Thyroid gland (tissue), 4 donors: ENCODE data around the gene ARL3.

Experiments
- CTCF ChIP-seq, 6 experiments: fragments of 200-600 bp in 3 of 6; fragments of 450-650 bp in 3 of 6; sonication (generic) in 3 of 6; IDR thresholded peaks; one replicate each; pipeline ENCODE4 v1.5.1; 2016 to 2019; ENCODE audit warnings: antibody characterized with exemption in 6 of 6, mild to moderate bottlenecking in 2 of 6, inconsistent platforms in 1 of 6, moderate library complexity in 1 of 6
- POLR2A ChIP-seq, 2 donors: fragments of 450-650 bp; IDR thresholded peaks; one replicate each; pipeline ENCODE4 v1.6.1; 2017; ENCODE audit warnings: antibody characterized with exemption in 2 of 2, mild to moderate bottlenecking in 2 of 2, moderate library complexity in 1 of 2

- TF ChIP-seq CTCF (IDR thresholded peaks at IDR 0.05) (no peak), POLR2A (IDR thresholded peaks at IDR 0.05) (no peak)
Measured at GRCh38 chr10:102701272-102701671, 12.9 kb downstream of the ARL3 start.
